Bronchial epithelial cell (primary cell): ENCODE measurements around the gene FSHB. TPM values are rescaled to one million over a fixed set of nuclear protein-coding genes. Genes with fewer than 3 reads are reported as not detected.

Experiments used
- DNase-seq: peaks from one replicate; pipeline ENCODE4 v3.0.0-alpha.2; 2010; ENCODE audit warnings: low read depth
- FAIRE-seq: peaks from 2 replicates; lab custom pipeline; 2011; peaks lifted over from hg19 to GRCh38; lab: Jason Lieb, UNC
- H3K27me3 ChIP-seq: 2 replicates; pipeline ENCODE4 v1.5.1; 2011; ENCODE audit warnings: low read length; ENCODE audit not compliant: control insufficient read depth, insufficient read depth
- H3K36me3 ChIP-seq: 2 replicates; pipeline ENCODE4 v1.5.1; 2011; ENCODE audit warnings: low read length; ENCODE audit not compliant: control insufficient read depth, insufficient read depth
- H3K4me3 ChIP-seq: 2 replicates; pipeline ENCODE4 v1.5.1; 2011; ENCODE audit warnings: mild to moderate bottlenecking, low read depth, low read length, control low read depth
- total RNA-seq: library from RNA; depleted of rRNA; stranded (reverse); fragments of >200 nt; gene quantifications from 2 replicates; pipeline ENCODE4 v1.2.1, GENCODE V29; 2014
- TF ChIP-seq, protein P1 (sequence below): IDR thresholded peaks from 2 replicates; pipeline ENCODE4 v1.5.1; 2011; ENCODE audit warnings: mild to moderate bottlenecking, moderate library complexity, low read length, control low read depth, inconsistent platforms; ENCODE audit not compliant: insufficient read depth, severe bottlenecking

Gene FSHB
- total RNA-seq, 1 donor from 2014 or later = not detected

DNA sequence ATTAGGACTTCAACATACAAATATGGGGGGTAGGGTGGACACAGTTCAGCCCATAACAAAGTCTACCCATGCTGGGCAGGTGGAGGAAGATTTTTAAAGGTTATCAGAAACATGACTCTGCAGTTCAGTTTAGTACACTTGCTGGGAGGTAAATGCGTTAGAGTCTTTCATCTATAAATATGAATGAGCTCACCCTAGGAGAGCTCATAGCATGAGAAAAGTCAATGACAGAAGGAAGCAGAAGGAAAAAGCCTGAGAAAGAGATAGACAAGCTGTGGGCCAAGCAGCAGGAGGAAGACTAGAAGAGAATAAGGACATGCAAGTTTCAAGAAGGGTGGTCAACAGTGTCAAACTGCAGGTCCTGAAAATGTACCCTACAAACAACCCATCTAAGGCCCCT lies 27.0 kb upstream of the FSHB start:
- FAIRE-seq (no peak), DNase-seq (no peak)
- Histone ChIP-seq H3K4me3 (no peak overlapping the region), H3K36me3 (no peaks in the 10 kb centered on the region), H3K27me3 (no peaks in the 10 kb centered on the region)
- TF ChIP-seq, protein P1, sequence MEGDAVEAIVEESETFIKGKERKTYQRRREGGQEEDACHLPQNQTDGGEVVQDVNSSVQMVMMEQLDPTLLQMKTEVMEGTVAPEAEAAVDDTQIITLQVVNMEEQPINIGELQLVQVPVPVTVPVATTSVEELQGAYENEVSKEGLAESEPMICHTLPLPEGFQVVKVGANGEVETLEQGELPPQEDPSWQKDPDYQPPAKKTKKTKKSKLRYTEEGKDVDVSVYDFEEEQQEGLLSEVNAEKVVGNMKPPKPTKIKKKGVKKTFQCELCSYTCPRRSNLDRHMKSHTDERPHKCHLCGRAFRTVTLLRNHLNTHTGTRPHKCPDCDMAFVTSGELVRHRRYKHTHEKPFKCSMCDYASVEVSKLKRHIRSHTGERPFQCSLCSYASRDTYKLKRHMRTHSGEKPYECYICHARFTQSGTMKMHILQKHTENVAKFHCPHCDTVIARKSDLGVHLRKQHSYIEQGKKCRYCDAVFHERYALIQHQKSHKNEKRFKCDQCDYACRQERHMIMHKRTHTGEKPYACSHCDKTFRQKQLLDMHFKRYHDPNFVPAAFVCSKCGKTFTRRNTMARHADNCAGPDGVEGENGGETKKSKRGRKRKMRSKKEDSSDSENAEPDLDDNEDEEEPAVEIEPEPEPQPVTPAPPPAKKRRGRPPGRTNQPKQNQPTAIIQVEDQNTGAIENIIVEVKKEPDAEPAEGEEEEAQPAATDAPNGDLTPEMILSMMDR = no peak

DNA sequence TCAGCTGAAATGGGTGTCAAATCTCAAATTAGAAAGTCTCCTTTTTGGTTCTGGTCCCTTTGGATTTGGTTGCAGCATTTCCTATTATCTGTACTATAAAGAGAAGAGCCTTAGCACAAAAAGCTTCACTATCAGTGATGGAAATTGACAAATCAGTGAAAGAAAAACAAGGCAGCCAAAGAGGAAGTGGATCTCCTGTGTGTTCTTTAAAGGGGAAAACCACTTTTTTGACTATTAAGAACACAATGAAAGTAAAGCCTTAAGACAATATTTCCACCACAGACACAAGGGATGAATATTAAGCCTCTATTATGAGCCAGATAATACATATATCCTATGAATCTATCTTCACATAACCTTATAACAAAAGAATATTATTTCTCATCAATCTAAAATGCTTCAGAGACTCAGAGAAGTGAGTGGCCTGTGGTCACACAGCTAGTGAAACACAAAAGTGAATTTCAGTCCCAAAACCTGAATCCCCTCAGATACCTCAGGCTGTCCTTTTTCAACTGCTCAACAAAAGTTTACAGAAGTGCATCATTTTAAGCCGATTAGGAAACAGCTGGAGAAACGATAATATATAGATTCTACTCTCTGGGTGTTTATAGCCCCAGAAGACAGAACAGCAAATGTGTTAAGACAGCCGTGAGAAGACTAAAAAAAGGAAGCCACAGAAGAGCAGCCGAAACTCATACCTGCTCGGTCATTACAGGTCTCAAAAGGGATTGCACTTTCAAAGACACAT lies 24.4 kb upstream of the FSHB start:
- FAIRE-seq (no peak), DNase-seq (no peak)
- TF ChIP-seq, protein P1 = no peak
- no peak overlapping the region for H3K4me3 ChIP-seq
- H3K36me3 ChIP-seq = no peaks in the 10 kb centered on the region
- H3K27me3 ChIP-seq = no peaks in the 10 kb centered on the region

DNA sequence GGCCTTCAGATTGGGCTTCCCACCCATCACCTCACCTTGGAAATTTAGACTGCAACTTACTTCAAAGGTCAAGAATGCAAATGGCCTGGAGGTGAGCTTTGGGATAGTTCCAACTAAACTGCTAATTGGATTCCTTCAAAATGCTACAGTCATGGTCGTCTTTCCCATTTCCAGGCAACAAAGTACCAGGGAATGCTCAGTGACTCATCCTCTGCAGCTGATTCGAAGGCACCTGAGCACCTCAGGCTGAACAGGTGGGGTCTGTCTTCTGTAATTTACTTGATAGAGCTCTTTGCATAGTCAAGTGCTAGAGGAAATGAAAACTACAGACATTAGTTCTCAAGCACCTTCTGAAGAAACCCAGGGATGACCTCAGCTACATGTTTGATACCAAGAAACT lies 20.5 kb upstream of the FSHB start:
- no peaks in the 10 kb centered on the region for H3K27me3 ChIP-seq

DNA sequence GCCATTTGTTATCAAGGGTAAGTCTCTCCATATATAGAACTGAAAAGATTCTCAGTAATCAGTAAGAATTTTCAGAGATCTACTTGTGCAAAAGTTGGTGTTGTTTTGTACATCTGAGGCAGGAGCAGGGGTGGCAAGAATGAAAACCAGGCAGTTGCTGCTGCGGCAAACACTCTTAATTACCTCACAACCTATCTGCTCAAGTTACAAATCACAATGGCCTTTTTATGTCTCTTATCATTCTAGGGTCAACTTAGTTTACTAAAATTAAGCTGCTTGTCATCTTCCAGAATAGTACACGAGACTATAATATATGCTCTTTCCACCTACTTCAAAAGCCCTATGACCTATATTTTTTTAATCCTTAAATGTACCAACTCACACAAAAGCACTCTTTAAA lies 14.3 kb upstream of the FSHB start:
- DNase-seq (no peak), FAIRE-seq (no peak)
- TF ChIP-seq, protein P1 = no peak

More for the DNA sequence above, 20.5 kb upstream of the FSHB start:
- DNase-seq (peak; percentile 40), FAIRE-seq (no peak)
- Histone ChIP-seq H3K36me3 (no peaks in the 10 kb centered on the region), H3K4me3 (no peak overlapping the region)
- TF ChIP-seq, protein P1 = no peak

DNA sequence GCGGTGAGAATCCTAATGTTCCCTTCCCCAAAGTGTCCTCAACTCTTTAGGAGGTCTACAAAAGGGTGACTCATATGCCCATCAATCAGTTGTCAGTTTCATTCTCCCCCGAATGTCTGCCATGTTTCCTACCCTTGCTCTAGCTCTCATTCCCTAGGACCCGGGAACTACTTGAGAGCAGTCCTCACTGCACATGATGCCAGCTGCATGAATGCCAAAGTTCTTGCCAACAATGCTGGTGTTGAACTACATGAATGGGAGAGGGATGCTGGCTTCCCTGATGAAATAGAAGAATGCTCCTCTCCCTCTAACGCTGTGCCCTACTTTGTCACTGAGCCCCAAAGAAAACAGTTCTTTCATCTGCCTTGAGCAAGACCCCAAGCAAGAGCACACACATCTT lies 12.5 kb upstream of the FSHB start:
- FAIRE-seq (no peak), DNase-seq (no peak)
- H3K4me3 ChIP-seq = no peak overlapping the region
- H3K27me3 ChIP-seq = no peaks in the 10 kb centered on the region
- TF ChIP-seq, protein P1 = no peak
- no peaks in the 10 kb centered on the region for H3K36me3 ChIP-seq

More for the DNA sequence above, 14.3 kb upstream of the FSHB start:
- H3K4me3 ChIP-seq = no peak overlapping the region
- H3K27me3 ChIP-seq = no peaks in the 10 kb centered on the region
- H3K36me3 ChIP-seq = no peaks in the 10 kb centered on the region
